K562 (cell line): ENCODE measurements around the gene TMC1. TPM values are rescaled to one million over a fixed set of nuclear protein-coding genes. Genes with fewer than 3 reads are reported as not detected.
A peak's percentile ranks its signal among the peaks of the same experiment; 100 is the strongest.

ENCODE experiments used
- CXXC5 ChIP-seq: fragments of 250-450 bp; sonication (Bioruptor Pico); IDR thresholded peaks from 2 replicates; pipeline ENCODE4 v1.8.0; 2022; ENCODE audit warnings: inconsistent platforms, mild to moderate bottlenecking, moderate library complexity
- HDAC8 ChIP-seq: fragments of 450-650 bp; IDR thresholded peaks from 2 replicates; pipeline ENCODE4 v1.6.1; 2016; ENCODE audit warnings: mild to moderate bottlenecking, missing genetic modification characterization, moderate library complexity, missing compliant biosample characterization
- MBD2 ChIP-seq: sonication (generic); IDR thresholded peaks from 2 replicates; pipeline ENCODE4 v1.6.1; 2016; ENCODE audit warnings: low read depth, borderline replicate concordance
- MCM3 ChIP-seq: fragments of 450-650 bp; IDR thresholded peaks from 2 replicates; pipeline ENCODE4 v1.6.1; 2016
- MEIS2 ChIP-seq: fragments of 450-650 bp; IDR thresholded peaks from 2 replicates; pipeline ENCODE4 v1.6.1; 2014; ENCODE audit warnings: mild to moderate bottlenecking; ENCODE audit not compliant: partially characterized antibody
- NFE2L1 ChIP-seq: fragments of 450-650 bp; IDR thresholded peaks from 2 replicates; pipeline ENCODE4 v1.6.1; 2016; ENCODE audit warnings: missing genetic modification characterization, low read depth, mild to moderate bottlenecking, missing compliant biosample characterization, moderate library complexity, borderline replicate concordance
- RAD21 ChIP-seq, 2 experiments: fragments of 250-450 bp in 1 of 2; fragments of 450-650 bp in 1 of 2; sonication (Bioruptor Pico) in 1 of 2; formaldehyde crosslinking in 1 of 2; IDR thresholded peaks in 1 of 2; conservative IDR thresholded peaks in 1 of 2; 2 replicates each; pipeline versions ENCODE4 v1.4.0 to v1.8.0; 2020 to 2022; ENCODE audit warnings: mild to moderate bottlenecking in 2 of 2, moderate library complexity in 1 of 2
- TAF15 ChIP-seq: fragments of 200-400 bp; formaldehyde crosslinking; IDR thresholded peaks from 2 replicates; pipeline ENCODE4 v1.6.1; 2017; ENCODE audit warnings: mild to moderate bottlenecking, low read depth, low read length, moderate library complexity
- TAF9B ChIP-seq: fragments of 450-650 bp; IDR thresholded peaks from 2 replicates; pipeline ENCODE4 v1.6.1; 2018; ENCODE audit warnings: mild to moderate bottlenecking; ENCODE audit not compliant: partially characterized antibody
- TOE1 ChIP-seq, 2 experiments: fragments of 450-650 bp in 1 of 2; sonication (generic) in 1 of 2; formaldehyde crosslinking in 1 of 2; IDR thresholded peaks; 2 replicates each; pipeline versions ENCODE4 v1.7.1 to v1.8.0; 2016 to 2022; ENCODE audit warnings: borderline replicate concordance in 2 of 2, mild to moderate bottlenecking in 2 of 2, antibody characterized with exemption in 1 of 2, inconsistent platforms in 1 of 2, low read depth in 1 of 2, missing genetic modification reagents in 1 of 2, moderate library complexity in 1 of 2
- ZNF24 ChIP-seq: fragments of 450-650 bp; IDR thresholded peaks from 2 replicates; pipeline ENCODE4 v1.6.1; 2016
- polyA plus RNA-seq, 8 experiments: library from polyadenylated mRNA; depleted of rRNA in 4 of 8; stranded (reverse) in 5 of 8; unstranded in 3 of 8; fragments of >200 nt; fragmentation: Nextera tagmentation in 2 of 8; fragmentation: Illumina TruSeq in 1 of 8; extraction: Ambion mirVana in 2 of 8; extraction: Trizol in 1 of 8; gene quantifications; 2 replicates each; pipeline versions ENCODE4 v1.2.1 to v1.2.3, GENCODE V29; 2011 to 2014; ENCODE audit warnings: inconsistent platforms in 1 of 8, missing spikeins in 1 of 8
- total RNA-seq, 7 experiments: library from RNA; depleted of rRNA in 6 of 7; stranded (reverse); fragments of >200 nt in 6 of 7; fragmentation: Illumina TruSeq in 2 of 7; extraction: Trizol in 2 of 7; gene quantifications; 2 replicates each; pipeline versions ENCODE4 v1.2.1 to v1.2.3, GENCODE V29; 2011 to 2021; ENCODE audit warnings: low replicate concordance in 1 of 7
- TF ChIP-seq, protein P1 (sequence below): IDR thresholded peaks from 3 replicates; pipeline ENCODE4 v1.6.1; 2011; ENCODE audit warnings: borderline replicate concordance, mild to moderate bottlenecking; ENCODE audit not compliant: insufficient read length, insufficient read depth
- TF ChIP-seq, protein P2 (sequence below): IDR thresholded peaks from 2 replicates; pipeline ENCODE4 v1.6.1; 2014; ENCODE audit warnings: antibody characterized with exemption
- TF ChIP-seq, protein P3 (sequence below): fragments of 450-650 bp; formaldehyde crosslinking; IDR thresholded peaks from 2 replicates; pipeline ENCODE4 v1.4.0; 2022; ENCODE audit warnings: missing genetic modification characterization
- TF ChIP-seq, protein P4 (sequence below), 2 experiments: fragments of 450-650 bp; IDR thresholded peaks; 2 replicates each; pipeline ENCODE4 v1.6.1; 2018; ENCODE audit warnings: mild to moderate bottlenecking in 2 of 2, low read depth in 1 of 2; ENCODE audit not compliant: partially characterized antibody in 2 of 2
- TF ChIP-seq, protein P5 (sequence below), 3 experiments: fragments of 200-800 bp in 1 of 3; sonication (Bioruptor generic) in 1 of 3; sonication (generic) in 1 of 3; formaldehyde crosslinking in 1 of 3; IDR thresholded peaks; 2 replicates each; pipeline versions ENCODE4 v1.6.1 to v1.8.0; 2016 to 2022; ENCODE audit warnings: mild to moderate bottlenecking in 2 of 3, missing compliant biosample characterization in 2 of 3, missing genetic modification characterization in 2 of 3, missing genetic modification reagents in 1 of 3

TMC1 gene
- total and polyA plus RNA-seq, 9 of the 15 experiments (the other 6 are each of a cell fraction or from before 2014, with no cell fraction given): 0.10 to 0.15 TPM; not detected in 7

DNA sequence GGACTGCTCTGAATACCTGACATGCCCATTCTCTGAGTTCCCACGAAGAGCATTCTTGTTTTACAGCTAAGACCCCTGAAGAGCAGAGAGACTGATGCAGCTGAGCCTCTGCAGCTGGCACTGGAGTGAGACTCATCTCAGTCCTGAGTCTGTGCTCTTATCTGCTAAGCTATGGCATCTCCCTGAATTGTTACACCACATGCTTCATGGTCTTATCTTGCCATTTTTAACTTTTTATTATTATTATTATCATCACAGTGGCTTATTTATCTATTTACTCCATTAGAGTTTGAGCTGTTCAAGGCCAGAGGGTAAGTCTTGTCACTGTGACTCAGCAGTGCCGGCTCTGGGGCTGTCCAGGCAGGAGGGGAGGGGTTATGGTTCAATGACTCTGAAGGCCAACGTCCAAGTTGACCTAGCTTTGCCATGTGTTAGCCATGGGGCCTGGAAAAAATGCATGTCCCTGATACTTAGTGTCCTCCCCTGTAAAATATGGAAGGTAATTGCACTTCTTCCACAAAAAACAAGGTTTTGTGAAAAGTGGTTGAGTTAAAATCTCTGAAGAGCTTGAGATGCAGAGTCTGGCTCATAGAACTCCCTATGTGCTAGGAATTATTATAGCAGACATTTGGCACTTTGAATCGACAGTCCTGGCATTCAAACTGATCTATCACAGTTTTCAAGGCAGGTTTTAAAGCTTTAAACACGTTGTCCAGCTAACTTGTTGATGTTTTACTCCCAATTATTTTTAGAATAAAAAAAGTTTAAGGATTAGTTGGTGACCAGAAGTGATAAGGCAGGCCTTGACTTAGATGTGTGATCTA lies 336.9 kb downstream of the TMC1 start (continued):
- TF ChIP-seq, protein P1, sequence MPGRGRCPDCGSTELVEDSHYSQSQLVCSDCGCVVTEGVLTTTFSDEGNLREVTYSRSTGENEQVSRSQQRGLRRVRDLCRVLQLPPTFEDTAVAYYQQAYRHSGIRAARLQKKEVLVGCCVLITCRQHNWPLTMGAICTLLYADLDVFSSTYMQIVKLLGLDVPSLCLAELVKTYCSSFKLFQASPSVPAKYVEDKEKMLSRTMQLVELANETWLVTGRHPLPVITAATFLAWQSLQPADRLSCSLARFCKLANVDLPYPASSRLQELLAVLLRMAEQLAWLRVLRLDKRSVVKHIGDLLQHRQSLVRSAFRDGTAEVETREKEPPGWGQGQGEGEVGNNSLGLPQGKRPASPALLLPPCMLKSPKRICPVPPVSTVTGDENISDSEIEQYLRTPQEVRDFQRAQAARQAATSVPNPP: no peak
- TF ChIP-seq MEIS2: no peak
- TF ChIP-seq ZNF24: no peak
- TF ChIP-seq, protein P2, sequence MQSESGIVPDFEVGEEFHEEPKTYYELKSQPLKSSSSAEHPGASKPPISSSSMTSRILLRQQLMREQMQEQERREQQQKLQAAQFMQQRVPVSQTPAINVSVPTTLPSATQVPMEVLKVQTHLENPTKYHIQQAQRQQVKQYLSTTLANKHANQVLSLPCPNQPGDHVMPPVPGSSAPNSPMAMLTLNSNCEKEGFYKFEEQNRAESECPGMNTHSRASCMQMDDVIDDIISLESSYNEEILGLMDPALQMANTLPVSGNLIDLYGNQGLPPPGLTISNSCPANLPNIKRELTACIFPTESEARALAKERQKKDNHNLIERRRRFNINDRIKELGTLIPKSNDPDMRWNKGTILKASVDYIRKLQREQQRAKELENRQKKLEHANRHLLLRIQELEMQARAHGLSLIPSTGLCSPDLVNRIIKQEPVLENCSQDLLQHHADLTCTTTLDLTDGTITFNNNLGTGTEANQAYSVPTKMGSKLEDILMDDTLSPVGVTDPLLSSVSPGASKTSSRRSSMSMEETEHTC: no peak
- no peak for TF ChIP-seq MCM3
- peak; percentile 40; the same call in 1 of the 2 replicates for TF ChIP-seq NFE2L1 (tag)
- TF ChIP-seq TAF15: no peak
- TF ChIP-seq HDAC8: no peak
- TF ChIP-seq TOE1 (IDR thresholded peaks at IDR 0.05; ENCODE audit: borderline replicate concordance): no peak
- no peak for TF ChIP-seq TOE1 (CRISPR knock-in tag; IDR thresholded peaks at IDR 0.05; ENCODE audit: borderline replicate concordance, low read depth)
- no peak for TF ChIP-seq TAF9B
- no peak for TF ChIP-seq MBD2
- TF ChIP-seq, protein P3, sequence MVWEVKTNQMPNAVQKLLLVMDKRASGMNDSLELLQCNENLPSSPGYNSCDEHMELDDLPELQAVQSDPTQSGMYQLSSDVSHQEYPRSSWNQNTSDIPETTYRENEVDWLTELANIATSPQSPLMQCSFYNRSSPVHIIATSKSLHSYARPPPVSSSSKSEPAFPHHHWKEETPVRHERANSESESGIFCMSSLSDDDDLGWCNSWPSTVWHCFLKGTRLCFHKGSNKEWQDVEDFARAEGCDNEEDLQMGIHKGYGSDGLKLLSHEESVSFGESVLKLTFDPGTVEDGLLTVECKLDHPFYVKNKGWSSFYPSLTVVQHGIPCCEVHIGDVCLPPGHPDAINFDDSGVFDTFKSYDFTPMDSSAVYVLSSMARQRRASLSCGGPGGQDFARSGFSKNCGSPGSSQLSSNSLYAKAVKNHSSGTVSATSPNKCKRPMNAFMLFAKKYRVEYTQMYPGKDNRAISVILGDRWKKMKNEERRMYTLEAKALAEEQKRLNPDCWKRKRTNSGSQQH: no peak
- TF ChIP-seq, protein P4, sequence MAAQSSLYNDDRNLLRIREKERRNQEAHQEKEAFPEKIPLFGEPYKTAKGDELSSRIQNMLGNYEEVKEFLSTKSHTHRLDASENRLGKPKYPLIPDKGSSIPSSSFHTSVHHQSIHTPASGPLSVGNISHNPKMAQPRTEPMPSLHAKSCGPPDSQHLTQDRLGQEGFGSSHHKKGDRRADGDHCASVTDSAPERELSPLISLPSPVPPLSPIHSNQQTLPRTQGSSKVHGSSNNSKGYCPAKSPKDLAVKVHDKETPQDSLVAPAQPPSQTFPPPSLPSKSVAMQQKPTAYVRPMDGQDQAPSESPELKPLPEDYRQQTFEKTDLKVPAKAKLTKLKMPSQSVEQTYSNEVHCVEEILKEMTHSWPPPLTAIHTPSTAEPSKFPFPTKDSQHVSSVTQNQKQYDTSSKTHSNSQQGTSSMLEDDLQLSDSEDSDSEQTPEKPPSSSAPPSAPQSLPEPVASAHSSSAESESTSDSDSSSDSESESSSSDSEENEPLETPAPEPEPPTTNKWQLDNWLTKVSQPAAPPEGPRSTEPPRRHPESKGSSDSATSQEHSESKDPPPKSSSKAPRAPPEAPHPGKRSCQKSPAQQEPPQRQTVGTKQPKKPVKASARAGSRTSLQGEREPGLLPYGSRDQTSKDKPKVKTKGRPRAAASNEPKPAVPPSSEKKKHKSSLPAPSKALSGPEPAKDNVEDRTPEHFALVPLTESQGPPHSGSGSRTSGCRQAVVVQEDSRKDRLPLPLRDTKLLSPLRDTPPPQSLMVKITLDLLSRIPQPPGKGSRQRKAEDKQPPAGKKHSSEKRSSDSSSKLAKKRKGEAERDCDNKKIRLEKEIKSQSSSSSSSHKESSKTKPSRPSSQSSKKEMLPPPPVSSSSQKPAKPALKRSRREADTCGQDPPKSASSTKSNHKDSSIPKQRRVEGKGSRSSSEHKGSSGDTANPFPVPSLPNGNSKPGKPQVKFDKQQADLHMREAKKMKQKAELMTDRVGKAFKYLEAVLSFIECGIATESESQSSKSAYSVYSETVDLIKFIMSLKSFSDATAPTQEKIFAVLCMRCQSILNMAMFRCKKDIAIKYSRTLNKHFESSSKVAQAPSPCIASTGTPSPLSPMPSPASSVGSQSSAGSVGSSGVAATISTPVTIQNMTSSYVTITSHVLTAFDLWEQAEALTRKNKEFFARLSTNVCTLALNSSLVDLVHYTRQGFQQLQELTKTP (IDR thresholded peaks at IDR 0.05; ENCODE audit: low read depth in 1 of 2, partially characterized antibody in 2 of 2): no peak
- TF ChIP-seq, protein P5, sequence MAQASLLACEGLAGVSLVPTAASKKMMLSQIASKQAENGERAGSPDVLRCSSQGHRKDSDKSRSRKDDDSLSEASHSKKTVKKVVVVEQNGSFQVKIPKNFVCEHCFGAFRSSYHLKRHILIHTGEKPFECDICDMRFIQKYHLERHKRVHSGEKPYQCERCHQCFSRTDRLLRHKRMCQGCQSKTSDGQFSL (CRISPR knock-in tag; IDR thresholded peaks at IDR 0.05): no peak
- TF ChIP-seq, protein P5 (tag; IDR thresholded peaks at IDR 0.05): no peak
- TF ChIP-seq RAD21 (CRISPR knock-in tag; conservative IDR thresholded peaks at IDR 0.05 in 1 of 2, IDR thresholded peaks at IDR 0.05 in 1 of 2): no peak
- TF ChIP-seq CXXC5 (CRISPR knock-in tag): peak; percentile 56
